HG03097 (cell line): ENCODE data around the gene PRTG.
"Not testable (repeated sequence)": the region's sequence is repeated elsewhere in the genome, so short reads cannot be mapped to it uniquely, and the experiment has no call there.

Experiments
- ATAC-seq: cut with Tn5 transposase; IDR thresholded peaks from one replicate; pipeline ENCODE4 v1.9.1; 2021; ENCODE audit not compliant: unreplicated experiment, low FRiP score

The PRTG gene

DNA sequence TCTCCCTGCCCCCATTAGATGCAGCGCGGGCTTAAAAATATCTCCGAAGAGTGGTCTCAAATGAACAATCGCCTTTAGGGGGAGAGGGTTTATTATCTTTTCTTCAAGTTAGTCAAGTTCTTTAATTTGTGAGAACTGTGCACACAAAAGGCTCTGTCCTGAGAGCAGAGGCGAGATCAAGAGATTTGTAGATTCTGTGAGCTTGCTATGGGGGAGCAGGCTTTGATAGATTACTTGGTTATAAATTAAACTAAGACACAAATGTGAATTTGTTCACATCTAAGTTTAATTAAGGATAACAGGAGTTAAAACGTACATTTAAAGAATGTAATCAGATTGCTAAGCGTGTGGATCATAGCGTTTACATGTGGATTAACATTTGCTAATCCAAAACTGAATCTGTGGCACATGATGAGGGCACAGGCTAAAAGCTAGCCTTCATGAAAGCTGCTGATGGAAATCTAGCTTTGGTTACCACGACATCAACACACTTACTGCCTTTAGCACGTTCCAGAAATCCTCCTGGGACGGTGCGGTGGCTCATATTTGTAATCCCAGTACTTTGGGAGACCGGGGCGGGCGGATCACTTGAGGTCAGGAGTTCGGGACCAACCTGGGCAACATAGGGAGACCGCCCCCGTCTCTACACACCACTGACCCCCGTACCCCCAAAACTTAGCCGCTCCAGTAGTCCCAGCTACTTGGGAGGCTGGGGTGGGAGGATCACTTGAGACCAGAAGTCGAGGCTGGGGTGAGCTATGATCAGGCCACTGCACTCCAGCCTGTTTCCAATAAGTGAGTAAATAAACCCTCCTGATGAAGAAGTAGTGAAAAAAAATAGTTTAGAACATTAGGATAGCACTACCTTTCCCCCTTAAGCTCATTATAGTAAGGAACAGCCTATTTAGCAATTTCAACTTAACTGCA lies 1.0 kb upstream of the PRTG start:
- no peak for ATAC-seq

DNA sequence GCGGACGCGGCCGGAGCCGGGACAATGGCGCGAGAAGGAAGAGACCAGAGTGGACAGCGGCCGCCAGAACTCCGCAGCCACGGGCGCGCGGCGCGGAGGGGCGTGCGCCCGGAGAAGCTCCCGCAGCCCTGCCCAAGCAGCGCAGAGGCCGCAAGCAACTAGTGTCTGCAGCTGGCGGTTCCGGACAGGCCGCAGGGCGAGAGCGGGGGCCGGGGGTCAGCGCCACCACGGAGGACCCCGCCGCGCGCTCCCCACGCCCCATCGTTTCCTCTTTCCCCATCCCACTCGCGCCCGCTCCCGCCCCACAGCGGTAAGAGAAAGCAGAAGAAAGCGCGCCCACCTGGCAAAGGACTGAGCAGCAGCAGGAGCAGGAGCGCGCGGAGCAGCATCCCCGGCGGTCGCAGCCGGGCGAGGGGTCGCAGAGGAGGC lies 440 bp downstream of the PRTG start:
- ATAC-seq, result no peak

GRCh38 chr15:55741833-55742497 lies 987 bp downstream of the PRTG start:
- ATAC-seq, result no peak

GRCh38 chr15:55740981-55741832 lies 1.7 kb downstream of the PRTG start:
- no peak for ATAC-seq

DNA sequence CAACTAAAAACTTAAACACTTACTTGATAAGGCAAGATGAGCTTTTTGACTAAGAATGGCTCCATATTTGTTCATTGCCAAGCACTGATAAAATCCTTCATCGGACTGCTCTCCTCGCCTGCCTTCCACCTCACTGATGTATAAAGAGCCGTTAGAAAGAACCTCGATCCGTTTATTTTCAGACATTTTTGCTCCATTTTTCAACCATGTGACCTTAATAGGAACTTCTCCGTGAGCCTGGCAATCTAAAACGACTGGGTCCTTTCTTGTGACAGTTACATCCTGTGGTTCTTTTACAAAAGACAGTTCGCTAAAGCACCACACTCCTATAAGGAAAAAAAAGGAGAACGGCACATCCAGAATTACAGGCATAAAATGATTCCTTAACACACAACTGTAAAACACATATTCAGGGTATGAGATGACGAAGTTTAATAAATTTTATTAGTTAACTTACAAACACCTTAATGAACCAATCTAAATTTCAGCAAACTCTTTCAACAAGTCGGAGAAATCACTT lies 2.5 kb downstream of the PRTG start:
- no peak for ATAC-seq

GRCh38 chr15:55739641-55740040 lies 3.3 kb downstream of the PRTG start:
- no peak for ATAC-seq

GRCh38 chr15:55738715-55739114 lies 4.2 kb downstream of the PRTG start:
- no peak for ATAC-seq

DNA sequence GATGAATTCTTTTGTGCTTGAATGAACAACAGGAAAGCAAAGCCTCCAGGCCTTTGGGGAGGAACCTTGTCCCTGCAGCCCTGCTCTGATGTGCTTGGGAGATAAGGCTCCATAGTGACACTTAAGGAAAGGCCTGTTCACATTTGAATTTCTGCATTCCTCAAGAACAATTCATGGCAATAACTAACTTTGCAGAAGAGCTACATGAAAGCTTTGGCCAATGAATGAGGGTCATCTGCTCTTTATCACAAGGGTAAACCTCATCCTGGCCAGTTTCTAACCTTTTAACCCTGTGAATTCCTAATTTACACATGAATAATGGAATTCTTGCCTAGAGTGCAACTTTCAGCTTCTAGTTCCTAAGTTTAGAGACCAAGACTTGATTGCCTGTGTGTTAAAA lies 5.6 kb downstream of the PRTG start:
- ATAC-seq, result no peak

DNA sequence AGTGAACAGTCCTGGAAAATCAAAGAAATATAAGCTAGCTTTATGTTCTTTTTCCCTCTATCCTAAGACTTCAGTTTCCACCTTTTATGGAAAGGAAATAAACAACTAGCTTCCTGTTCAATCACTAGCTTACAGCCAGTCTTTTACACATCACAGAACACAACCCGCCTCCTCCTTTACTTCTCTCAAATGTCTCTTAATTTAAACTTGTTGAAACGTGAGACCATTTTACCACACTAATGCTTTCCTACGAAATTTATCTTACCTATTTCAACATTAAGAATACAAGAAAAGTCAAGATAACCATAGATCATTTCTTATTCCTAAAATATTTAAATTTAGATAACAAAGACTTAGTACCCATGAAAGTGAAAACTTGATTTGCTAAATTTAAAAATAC lies 6.2 kb downstream of the PRTG start:
- no peak for ATAC-seq

DNA sequence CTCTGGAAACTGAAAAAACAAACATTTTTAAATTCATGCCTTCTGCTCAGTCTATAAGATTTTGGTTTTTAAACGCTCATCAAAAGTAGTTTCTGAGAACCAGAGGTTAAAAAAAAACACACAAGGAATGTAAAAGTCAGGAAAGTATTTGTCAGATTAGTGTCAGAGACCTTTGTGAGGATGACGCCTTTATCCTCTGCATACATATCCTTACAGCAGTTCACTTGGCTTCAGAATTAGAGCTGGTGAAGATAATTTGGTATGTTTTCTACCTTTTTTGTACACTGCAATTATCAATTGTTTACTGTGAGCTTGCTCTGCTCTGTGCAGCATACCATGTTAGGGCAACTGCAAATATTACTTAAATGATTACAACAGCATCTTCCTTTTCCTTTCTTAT lies 8.3 kb downstream of the PRTG start:
- ATAC-seq, result no peak

GRCh38 chr15:55733461-55733860 lies 9.5 kb downstream of the PRTG start:
- not testable (repeated sequence) for ATAC-seq

GRCh38 chr15:55721554-55722185 lies 21.3 kb downstream of the PRTG start:
- ATAC-seq, result no peak

GRCh38 chr15:55715355-55716076 lies 27.4 kb downstream of the PRTG start:
- ATAC-seq, result no peak

DNA sequence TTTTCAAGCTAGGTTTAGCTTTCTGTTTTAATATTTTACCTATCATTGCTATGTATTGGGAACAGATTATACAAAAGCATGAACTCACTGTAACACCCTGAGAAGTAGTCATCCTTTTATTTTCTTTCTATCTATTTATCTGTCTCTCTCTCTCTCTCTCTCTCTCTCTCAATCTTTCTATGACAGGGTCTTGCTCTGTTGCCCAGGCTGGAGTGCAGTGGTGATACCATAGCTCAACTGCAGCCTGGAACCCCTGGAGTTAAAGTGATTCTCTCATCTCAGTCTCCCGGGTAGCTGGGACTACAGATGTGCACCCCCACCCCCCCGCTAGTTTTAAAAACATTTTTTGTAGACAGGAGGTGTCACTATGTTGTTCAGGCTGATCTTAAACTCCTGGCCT lies 28.9 kb downstream of the PRTG start:
- ATAC-seq, result no peak

DNA sequence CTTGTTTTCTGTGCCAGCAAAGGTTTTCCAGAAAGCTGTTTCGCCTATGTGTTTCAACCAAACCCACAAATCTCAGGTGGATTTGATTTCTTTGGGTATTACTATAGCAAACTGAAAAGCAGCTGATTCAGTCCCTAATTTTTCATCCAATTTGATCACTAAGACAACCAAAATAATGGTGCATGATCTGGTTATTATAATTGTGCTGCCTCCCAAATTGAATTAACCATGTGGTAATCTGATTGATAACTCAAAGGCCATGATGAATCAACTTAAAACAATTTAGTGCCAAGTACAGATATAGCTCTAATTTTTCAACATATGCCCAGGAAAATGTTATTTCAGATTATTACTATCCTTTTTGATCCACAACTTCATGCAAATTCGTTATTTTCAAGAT lies 30.6 kb downstream of the PRTG start:
- ATAC-seq, result no peak

GRCh38 chr15:55710286-55710685 lies 32.7 kb downstream of the PRTG start:
- ATAC-seq, result no peak

DNA sequence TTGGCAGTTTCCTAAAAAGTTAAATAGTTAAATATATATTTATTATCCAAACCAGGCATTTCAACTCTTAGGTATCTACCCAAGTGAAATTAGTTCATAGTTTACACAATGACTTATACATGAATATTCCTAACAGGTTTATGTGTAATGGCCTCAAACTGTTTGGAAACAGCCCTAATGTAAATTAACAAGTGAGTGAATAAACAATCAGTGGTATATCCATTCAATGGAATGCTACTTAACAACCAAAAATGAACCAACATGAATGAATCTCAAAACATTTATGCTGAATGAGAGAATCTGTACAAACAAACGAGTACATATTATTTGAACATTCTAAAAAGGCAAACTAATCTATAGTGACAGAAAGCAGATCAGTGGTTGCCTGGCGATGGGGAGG lies 33.5 kb downstream of the PRTG start:
- ATAC-seq, result no peak

DNA sequence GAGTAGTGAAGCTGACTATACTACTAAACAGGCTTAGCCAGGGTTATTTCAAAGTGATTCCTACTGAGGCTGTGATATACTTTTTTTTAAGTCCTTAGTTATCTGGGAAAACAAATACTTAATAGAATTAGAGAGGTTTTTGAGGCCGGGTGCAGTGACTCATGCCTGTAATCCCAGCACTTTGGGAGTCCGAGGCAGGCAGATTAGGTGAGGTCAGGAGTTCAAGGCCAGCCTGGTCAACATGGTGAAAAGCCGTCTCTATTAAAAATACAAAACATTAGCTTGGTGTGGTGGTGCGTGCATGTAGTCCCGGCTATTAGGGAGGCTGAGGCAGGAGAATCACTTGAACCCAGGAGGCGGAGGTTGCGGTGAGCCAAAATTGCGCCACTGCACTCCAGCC lies 34.2 kb downstream of the PRTG start:
- no peak for ATAC-seq

- no peak for ATAC-seq
Measured at GRCh38 chr15:55707951-55708350, 35.0 kb downstream of the PRTG start.

GRCh38 chr15:55707518-55707917 lies 35.4 kb downstream of the PRTG start:
- no peak for ATAC-seq
